CD14-positive monocyte (primary cell): ENCODE results near the gene CD247. TPM values are rescaled to one million over a fixed set of nuclear protein-coding genes. Genes with fewer than 3 reads are reported as not detected.

Source experiments
- DNase-seq, 3 donors: peaks; one replicate each; pipeline ENCODE4 v3.0.0-alpha.2; 2011 to 2022
- H2AFZ ChIP-seq: 2 replicates; pipeline ENCODE4 v1.6.0; 2012; ENCODE audit warnings: mild to moderate bottlenecking, low read depth, low read length, inconsistent platforms; ENCODE audit not compliant: insufficient read depth, poor library complexity, severe bottlenecking
- H3K27ac ChIP-seq, 2 donors: 1 replicate in 1 of 2; 2 replicates in 1 of 2; pipeline ENCODE4 v1.5.1; 2012 to 2013; ENCODE audit warnings: low read length in 2 of 2, control low read depth in 1 of 2, inconsistent platforms in 1 of 2, low read depth in 1 of 2, mild to moderate bottlenecking in 1 of 2
- H3K27me3 ChIP-seq, 2 donors: one replicate each; pipeline versions ENCODE4 v1.6.0 to v1.6.1; 2011 to 2013; ENCODE audit warnings: low read length in 2 of 2; ENCODE audit not compliant: control insufficient read depth in 2 of 2, insufficient read depth in 2 of 2
- H3K36me3 ChIP-seq, 2 donors: replicated peaks in 1 of 2; 1 replicate in 1 of 2; 2 replicates in 1 of 2; pipeline versions ENCODE4 v1.5.1 to v1.6.1; 2012 to 2013; ENCODE audit warnings: low read length in 2 of 2, control low read depth in 1 of 2, inconsistent platforms in 1 of 2, mild to moderate bottlenecking in 1 of 2; ENCODE audit not compliant: insufficient read depth in 2 of 2, control insufficient read depth in 1 of 2
- H3K4me1 ChIP-seq, 2 donors: 1 replicate in 1 of 2; 2 replicates in 1 of 2; pipeline versions ENCODE4 v1.5.1 to v1.6.1; 2012 to 2013; ENCODE audit warnings: low read length in 2 of 2, control low read depth in 1 of 2, inconsistent platforms in 1 of 2, mild to moderate bottlenecking in 1 of 2, moderate library complexity in 1 of 2; ENCODE audit not compliant: insufficient read depth in 2 of 2, control insufficient read depth in 1 of 2
- H3K4me2 ChIP-seq: replicated peaks from 2 replicates; pipeline ENCODE3; 2012; ENCODE audit warnings: low read length, moderate library complexity, mild to moderate bottlenecking; ENCODE audit not compliant: poor library complexity, severe bottlenecking; ENCODE audit errors: extremely low read depth
- H3K4me3 ChIP-seq, 3 experiments: fragments of 200-600 bp in 1 of 3; sonication (generic) in 1 of 3; replicated peaks in 1 of 3; 1 replicate in 2 of 3; 2 replicates in 1 of 3; pipeline ENCODE4 v1.5.1; 2011 to 2013; ENCODE audit warnings: low read length in 3 of 3, mild to moderate bottlenecking in 3 of 3, control low read depth in 2 of 3, low read depth in 2 of 3, inconsistent platforms in 1 of 3, moderate library complexity in 1 of 3
- H3K79me2 ChIP-seq: 2 replicates; pipeline ENCODE4 v1.6.0; 2012; ENCODE audit warnings: mild to moderate bottlenecking, control low read depth, inconsistent platforms, low read length, moderate library complexity; ENCODE audit not compliant: insufficient read depth
- H3K9ac ChIP-seq: 2 replicates; pipeline ENCODE4 v1.6.0; 2017; ENCODE audit warnings: low read length, mild to moderate bottlenecking; ENCODE audit not compliant: insufficient read depth, poor library complexity, severe bottlenecking
- H3K9me3 ChIP-seq, 2 donors: replicated peaks in 1 of 2; 1 replicate in 1 of 2; 2 replicates in 1 of 2; pipeline versions ENCODE4 v1.5.1 to v1.6.1; 2012 to 2013; ENCODE audit warnings: low read length in 2 of 2, control low read depth in 1 of 2; ENCODE audit not compliant: control insufficient read depth in 1 of 2, insufficient read depth in 1 of 2
- H4K20me1 ChIP-seq: 2 replicates; pipeline ENCODE4 v1.6.0; 2012; ENCODE audit warnings: mild to moderate bottlenecking, low read length, control low read depth, moderate library complexity; ENCODE audit not compliant: insufficient read depth
- H3K27ac Mint-ChIP-seq, 7 donors: one replicate each; pipeline ENCODE4 v1.8.0; 2020; ENCODE audit warnings: mild to moderate bottlenecking in 7 of 7, mixed read lengths in 7 of 7, moderate library complexity in 6 of 7, inconsistent platforms in 2 of 7
- H3K27me3 Mint-ChIP-seq, 3 donors: one replicate each; pipeline ENCODE4 v1.8.0; 2021 to 2022; ENCODE audit warnings: low read depth in 3 of 3, mild to moderate bottlenecking in 3 of 3, mixed read lengths in 3 of 3, moderate library complexity in 3 of 3, inconsistent platforms in 1 of 3
- H3K36me3 Mint-ChIP-seq, 2 donors: one replicate each; pipeline ENCODE4 v1.8.0; 2020; ENCODE audit warnings: mixed read lengths in 2 of 2, inconsistent platforms in 1 of 2, mild to moderate bottlenecking in 1 of 2
- H3K4me1 Mint-ChIP-seq: one replicate; pipeline ENCODE4 v1.8.0; 2020; ENCODE audit warnings: mild to moderate bottlenecking, mixed read lengths
- H3K4me3 Mint-ChIP-seq, 2 donors: one replicate each; pipeline ENCODE4 v1.8.0; 2020; ENCODE audit warnings: mild to moderate bottlenecking in 2 of 2, mixed read lengths in 2 of 2, moderate library complexity in 1 of 2
- H3K9me3 Mint-ChIP-seq, 7 donors: one replicate each; pipeline ENCODE4 v1.8.0; 2020 to 2022; ENCODE audit warnings: mixed read lengths in 7 of 7, mild to moderate bottlenecking in 6 of 7, moderate library complexity in 6 of 7, inconsistent platforms in 2 of 7
- WGBS: methylation state at CpG from one replicate; pipeline ENCODE4 v1.1.5; 2013; ENCODE audit warnings: missing lambda C conversion rate; ENCODE audit not compliant: insufficient coverage; 5-methylcytosine and 5-hydroxymethylcytosine counted together
- intact Hi-C, 2 donors: fragments of 100-400 bp; cut with micrococcal nuclease; formaldehyde crosslinking; loops; one replicate each; pipeline versions ENCODE4 v1.15.0 to v1.15.1; 2023
- polyA plus RNA-seq, 3 donors: library from polyadenylated mRNA; depleted of rRNA in 1 of 3; unstranded in 2 of 3; stranded (reverse) in 1 of 3; fragments of 300-500 nt in 2 of 3; fragments of >200 nt in 1 of 3; fragmentation: Illumina TruSeq in 2 of 3; gene quantifications; 1 replicate in 2 of 3; 2 replicates in 1 of 3; pipeline ENCODE4 v1.2.3, GENCODE V29; 2012 to 2021
- TF ChIP-seq, protein P1 (sequence below): fragments of 200-600 bp; IDR thresholded peaks from one replicate; pipeline ENCODE4 v1.8.0; 2022; ENCODE audit warnings: antibody characterized with exemption, mild to moderate bottlenecking

Gene CD247
- polyA plus RNA-seq, 3 donors: 0.29 to 1.8 (median 1.6) TPM

DNA sequence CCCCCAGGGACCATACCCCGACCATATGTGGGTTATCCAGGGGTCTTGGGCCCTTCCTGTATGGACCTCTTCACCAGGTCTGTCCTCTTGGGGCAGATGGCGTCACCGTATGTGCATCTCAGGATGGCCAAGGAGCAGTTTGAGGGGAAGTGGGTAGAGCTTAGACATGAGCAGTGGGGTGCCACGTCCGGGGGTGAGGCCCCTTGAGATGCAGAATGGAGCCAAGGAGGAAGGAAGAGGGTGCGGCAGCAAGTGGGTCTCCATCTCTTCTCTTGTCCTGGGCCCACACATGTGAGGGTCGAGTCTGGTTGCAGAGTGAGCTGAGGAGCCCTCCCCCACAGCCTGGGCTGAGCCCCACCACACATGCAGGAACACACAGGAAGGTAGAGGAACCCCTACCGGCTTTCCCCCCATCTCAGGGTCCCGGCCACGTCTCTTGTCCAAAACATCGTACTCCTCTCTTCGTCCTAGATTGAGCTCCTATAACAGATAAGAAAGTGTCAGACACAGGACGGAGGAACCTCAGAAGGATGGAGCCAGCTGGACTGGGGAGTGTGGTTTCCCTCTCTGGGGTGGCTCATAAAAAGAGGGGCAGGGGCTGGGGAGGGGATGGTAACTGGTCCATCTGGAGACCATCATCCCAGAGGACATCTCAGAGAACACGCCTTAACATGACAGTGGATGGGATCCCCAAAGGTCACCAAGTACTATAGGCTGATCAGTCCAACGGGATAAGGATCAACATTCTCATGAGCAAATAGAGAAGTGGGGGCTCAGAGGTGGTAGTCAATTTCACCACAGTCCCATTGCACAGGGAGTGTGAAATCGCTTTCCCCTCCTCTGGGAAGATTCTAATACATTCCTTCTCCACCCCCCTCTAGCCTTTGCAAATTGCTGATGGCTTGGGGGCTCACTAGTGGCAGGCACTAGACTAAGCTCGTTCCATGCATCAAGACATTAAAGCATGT lies 79.9 kb downstream of the CD247 start:
- 49% methylated on average over 8 of the region's 17 CpGs for WGBS
- no peaks in the 10 kb centered on the region for H3K36me3 ChIP-seq
- no peak for DNase-seq
- H3K4me3 ChIP-seq: peak overlapping the region in 1 of 3 experiments; percentile 69
- no peak overlapping the region for H3K9ac ChIP-seq
- no peaks in the 10 kb centered on the region for H4K20me1 ChIP-seq
- peaks cover 0 to 15% of the 10 kb centered on the region in 2 donors for H3K27me3 ChIP-seq
- Mint-ChIP-seq H3K36me3 (no peaks in the 10 kb centered on the region), H3K27ac (peak overlapping the region in 3 of 7 donors; percentile 16 to 65 (median 55)), H3K27me3 (peaks cover 16 to 26% (median 18%) of the 10 kb centered on the region in 3 donors), H3K4me3 (peak overlapping the region; percentile 67 to 78), H3K9me3 (peaks cover 0 to 2% (median 0%) of the 10 kb centered on the region in 7 donors), H3K4me1 (peaks cover 24% of the 10 kb centered on the region)
- intact Hi-C loops: no loop called here
- no peak overlapping the region for H3K27ac ChIP-seq
- TF ChIP-seq, protein P1, sequence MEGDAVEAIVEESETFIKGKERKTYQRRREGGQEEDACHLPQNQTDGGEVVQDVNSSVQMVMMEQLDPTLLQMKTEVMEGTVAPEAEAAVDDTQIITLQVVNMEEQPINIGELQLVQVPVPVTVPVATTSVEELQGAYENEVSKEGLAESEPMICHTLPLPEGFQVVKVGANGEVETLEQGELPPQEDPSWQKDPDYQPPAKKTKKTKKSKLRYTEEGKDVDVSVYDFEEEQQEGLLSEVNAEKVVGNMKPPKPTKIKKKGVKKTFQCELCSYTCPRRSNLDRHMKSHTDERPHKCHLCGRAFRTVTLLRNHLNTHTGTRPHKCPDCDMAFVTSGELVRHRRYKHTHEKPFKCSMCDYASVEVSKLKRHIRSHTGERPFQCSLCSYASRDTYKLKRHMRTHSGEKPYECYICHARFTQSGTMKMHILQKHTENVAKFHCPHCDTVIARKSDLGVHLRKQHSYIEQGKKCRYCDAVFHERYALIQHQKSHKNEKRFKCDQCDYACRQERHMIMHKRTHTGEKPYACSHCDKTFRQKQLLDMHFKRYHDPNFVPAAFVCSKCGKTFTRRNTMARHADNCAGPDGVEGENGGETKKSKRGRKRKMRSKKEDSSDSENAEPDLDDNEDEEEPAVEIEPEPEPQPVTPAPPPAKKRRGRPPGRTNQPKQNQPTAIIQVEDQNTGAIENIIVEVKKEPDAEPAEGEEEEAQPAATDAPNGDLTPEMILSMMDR: no peak
- no peak overlapping the region for H2AFZ ChIP-seq
- no peaks in the 10 kb centered on the region for H3K9me3 ChIP-seq
- H3K4me2 ChIP-seq: peak overlapping the region; percentile 84
- H3K79me2 ChIP-seq: no peaks in the 10 kb centered on the region
- H3K4me1 ChIP-seq: peaks cover 11 to 13% of the 10 kb centered on the region in 2 donors

DNA sequence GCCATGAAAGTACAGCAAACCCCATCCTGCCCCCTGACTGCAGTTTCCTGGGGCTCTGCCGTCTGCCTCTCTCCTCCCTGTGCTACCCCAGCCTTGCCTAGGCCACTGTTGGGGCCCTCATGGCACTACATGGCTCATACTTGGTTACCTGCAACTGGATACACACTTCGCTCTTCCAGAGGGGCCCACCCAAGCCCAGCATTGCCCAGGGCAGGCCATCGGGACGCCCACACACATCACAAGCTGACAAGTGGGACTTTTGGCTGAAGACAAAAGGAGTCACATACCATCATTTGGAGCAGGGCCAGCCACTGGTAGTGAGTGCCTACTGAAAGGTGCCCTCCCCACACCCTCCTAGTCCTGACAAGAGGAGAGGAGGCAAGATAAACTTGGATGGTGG lies 82.8 kb downstream of the CD247 start:
- Histone ChIP-seq H3K27ac (no peak overlapping the region), H3K79me2 (no peaks in the 10 kb centered on the region), H3K9me3 (no peaks in the 10 kb centered on the region), H3K4me1 (peaks cover 11 to 13% of the 10 kb centered on the region in 2 donors), H3K27me3 (peaks cover 0 to 15% of the 10 kb centered on the region in 2 donors), H3K4me3 (no peak overlapping the region), H2AFZ (no peak overlapping the region), H3K4me2 (no peak overlapping the region), H3K36me3 (no peaks in the 10 kb centered on the region), H3K9ac (no peak overlapping the region), H4K20me1 (no peaks in the 10 kb centered on the region)
- 92% methylated on average over 4 of the region's 4 CpGs for WGBS
- Mint-ChIP-seq H3K27ac (no peak overlapping the region), H3K4me3 (no peak overlapping the region), H3K36me3 (no peaks in the 10 kb centered on the region), H3K27me3 (peaks cover 18 to 25% (median 24%) of the 10 kb centered on the region in 3 donors), H3K9me3 (peaks cover 0 to 2% (median 0%) of the 10 kb centered on the region in 7 donors), H3K4me1 (peaks cover 28% of the 10 kb centered on the region)
- TF ChIP-seq, protein P1: no peak
- intact Hi-C loops: no loop called here
- DNase-seq: no peak
